H9 (cell line): ENCODE measurements around the gene SDR42E1. TPM values are rescaled to one million over a fixed set of nuclear protein-coding genes. Genes with fewer than 3 reads are reported as not detected.

Source experiments
- DNase-seq: peaks from one replicate; pipeline ENCODE4 v3.0.0-alpha.2; 2017
- H2AFZ ChIP-seq: one replicate; pipeline ENCODE4 v1.6.1; 2013; ENCODE audit warnings: mild to moderate bottlenecking, low read length, control low read depth, moderate library complexity
- H2AK5ac ChIP-seq: 2 replicates; pipeline ENCODE4 v1.6.1; 2013; ENCODE audit warnings: low read length, control low read depth, mixed read lengths; ENCODE audit not compliant: insufficient read length
- H2BK120ac ChIP-seq: one replicate; pipeline ENCODE4 v1.6.1; 2013; ENCODE audit warnings: low read depth, mild to moderate bottlenecking, low read length, control low read depth, inconsistent platforms; ENCODE audit not compliant: poor library complexity, severe bottlenecking
- H2BK12ac ChIP-seq: 2 replicates; pipeline ENCODE4 v1.6.1; 2013; ENCODE audit warnings: low read length, control low read depth, mixed read lengths, low read depth; ENCODE audit not compliant: insufficient read length
- H2BK15ac ChIP-seq: 2 replicates; pipeline ENCODE4 v1.6.1; 2013; ENCODE audit warnings: low read depth, low read length, control low read depth
- H2BK20ac ChIP-seq: one replicate; pipeline ENCODE4 v1.6.1; 2013; ENCODE audit warnings: low read depth, mild to moderate bottlenecking, low read length, control low read depth, inconsistent platforms; ENCODE audit not compliant: poor library complexity, severe bottlenecking
- H2BK5ac ChIP-seq: 2 replicates; pipeline ENCODE4 v1.6.1; 2013; ENCODE audit warnings: low read length, control low read depth, mixed read lengths; ENCODE audit not compliant: insufficient read length
- H3K14ac ChIP-seq: 2 replicates; pipeline ENCODE4 v1.6.1; 2013; ENCODE audit warnings: low read length, control low read depth; ENCODE audit not compliant: insufficient read depth
- H3K18ac ChIP-seq: 2 replicates; pipeline ENCODE4 v1.6.1; 2013; ENCODE audit warnings: low read depth, mild to moderate bottlenecking, mixed read lengths, low read length, control low read depth; ENCODE audit not compliant: insufficient read length
- H3K23ac ChIP-seq: 2 replicates; pipeline ENCODE4 v1.6.1; 2013; ENCODE audit warnings: low read length, control low read depth, mixed read lengths, low read depth; ENCODE audit not compliant: insufficient read length
- H3K23me2 ChIP-seq: 2 replicates; pipeline ENCODE4 v1.6.1; 2013; ENCODE audit warnings: low read depth, mild to moderate bottlenecking, mixed read lengths, low read length, control low read depth; ENCODE audit not compliant: insufficient read length, poor library complexity, severe bottlenecking
- H3K27ac ChIP-seq: 2 replicates; pipeline ENCODE4 v1.5.1; 2013; ENCODE audit warnings: low read length, control low read depth, mixed read lengths, low read depth; ENCODE audit not compliant: insufficient read length
- H3K27me3 ChIP-seq: 2 replicates; pipeline ENCODE4 v1.6.1; 2013; ENCODE audit warnings: low read length, control low read depth, inconsistent platforms; ENCODE audit not compliant: insufficient read depth
- H3K4ac ChIP-seq: 2 replicates; pipeline ENCODE4 v1.6.1; 2013; ENCODE audit warnings: low read depth, mild to moderate bottlenecking, control low read depth, inconsistent platforms, low read length, moderate library complexity
- H3K4me1 ChIP-seq: 2 replicates; pipeline ENCODE4 v1.6.1; 2013; ENCODE audit warnings: low read length, control low read depth, inconsistent platforms; ENCODE audit not compliant: insufficient read depth
- H3K4me2 ChIP-seq: 2 replicates; pipeline ENCODE4 v1.6.1; 2013; ENCODE audit warnings: low read length, control low read depth, mixed read lengths; ENCODE audit not compliant: insufficient read length, insufficient read depth
- H3K56ac ChIP-seq: 2 replicates; pipeline ENCODE4 v1.6.1; 2013; ENCODE audit warnings: low read depth, mild to moderate bottlenecking, mixed read lengths, low read length, control low read depth; ENCODE audit not compliant: insufficient read length
- H3K79me1 ChIP-seq: 2 replicates; pipeline ENCODE4 v1.6.1; 2013; ENCODE audit warnings: low read depth, mild to moderate bottlenecking, moderate library complexity, low read length, control low read depth, inconsistent platforms; ENCODE audit not compliant: insufficient read depth, poor library complexity, severe bottlenecking
- H3K79me2 ChIP-seq: 2 replicates; pipeline ENCODE4 v1.6.1; 2013; ENCODE audit warnings: low read length, control low read depth, inconsistent platforms; ENCODE audit not compliant: insufficient read depth
- H3K9ac ChIP-seq: 2 replicates; pipeline ENCODE4 v1.6.1; 2013; ENCODE audit warnings: low read length, control low read depth, mixed read lengths; ENCODE audit not compliant: insufficient read length; ENCODE audit errors: extremely low read depth
- H3K9me3 ChIP-seq: one replicate; pipeline ENCODE4 v1.6.1; 2013; ENCODE audit warnings: low read depth, low read length, inconsistent platforms; ENCODE audit not compliant: control insufficient read depth
- H3T11ph ChIP-seq: one replicate; pipeline ENCODE4 v1.6.1; 2013; ENCODE audit warnings: mild to moderate bottlenecking, low read length, control low read depth, inconsistent platforms
- H4K20me1 ChIP-seq: one replicate; pipeline ENCODE4 v1.6.1; 2013; ENCODE audit not compliant: control insufficient read depth, insufficient read length, insufficient read depth
- H4K5ac ChIP-seq: 2 replicates; pipeline ENCODE4 v1.6.1; 2013; ENCODE audit warnings: low read depth, mild to moderate bottlenecking, mixed read lengths, low read length, control low read depth; ENCODE audit not compliant: insufficient read length
- H4K8ac ChIP-seq: replicated peaks from 2 replicates; pipeline ENCODE4 v1.6.1; 2013; ENCODE audit warnings: low read length, control low read depth, mixed read lengths, low read depth; ENCODE audit not compliant: insufficient read length
- H4K91ac ChIP-seq: 2 replicates; pipeline ENCODE4 v1.6.1; 2013; ENCODE audit warnings: low read depth, mild to moderate bottlenecking, moderate library complexity, mixed read lengths, low read length, control low read depth; ENCODE audit not compliant: insufficient read length
- H3K27ac Mint-ChIP-seq, 3 experiments: 2 replicates in 2 of 3; 3 replicates in 1 of 3; pipeline ENCODE4 v1.8.0; 2020 to 2021; ENCODE audit warnings: mixed read lengths in 3 of 3, mild to moderate bottlenecking in 1 of 3, moderate library complexity in 1 of 3
- H3K27me3 Mint-ChIP-seq: 2 replicates; pipeline ENCODE4 v1.8.0; 2021; ENCODE audit warnings: low read depth, mild to moderate bottlenecking, moderate library complexity, mixed read lengths
- H3K36me3 Mint-ChIP-seq, 3 experiments: 2 replicates in 2 of 3; 3 replicates in 1 of 3; pipeline ENCODE4 v1.8.0; 2020 to 2021; ENCODE audit warnings: low read depth in 3 of 3, mixed read lengths in 3 of 3; ENCODE audit not compliant: insufficient read depth in 1 of 3
- H3K4me1 Mint-ChIP-seq, 2 experiments: 2 replicates each; pipeline ENCODE4 v1.8.0; 2020; ENCODE audit warnings: mixed read lengths in 2 of 2
- H3K4me3 Mint-ChIP-seq, 2 experiments: 2 replicates in 1 of 2; 3 replicates in 1 of 2; pipeline ENCODE4 v1.8.0; 2020 to 2021; ENCODE audit warnings: mild to moderate bottlenecking in 2 of 2, mixed read lengths in 2 of 2, moderate library complexity in 1 of 2
- H3K9me3 Mint-ChIP-seq, 2 experiments: 2 replicates in 1 of 2; 3 replicates in 1 of 2; pipeline ENCODE4 v1.8.0; 2020; ENCODE audit warnings: mild to moderate bottlenecking in 2 of 2, mixed read lengths in 2 of 2, moderate library complexity in 1 of 2
- WGBS: extraction: QIAGEN DNeasy Blood & Tissue Kit; methylation state at CpG from one replicate; pipeline ENCODE4 v1.1.7; 2013; ENCODE audit warnings: missing lambda C conversion rate, low lambda C conversion rate, mixed read lengths; ENCODE audit not compliant: insufficient read length; ENCODE audit errors: extremely low coverage; 5-methylcytosine and 5-hydroxymethylcytosine counted together
- total RNA-seq: library from RNA; stranded (reverse); gene quantifications from 2 replicates; pipeline ENCODE4 v1.2.1, GENCODE V29; 2021
- TF ChIP-seq, protein P1 (sequence below): fragments of 200-600 bp; sonication (generic); conservative IDR thresholded peaks from 3 replicates; pipeline ENCODE4 v1.8.0; 2021; ENCODE audit warnings: antibody characterized with exemption, mild to moderate bottlenecking

The SDR42E1 gene
- total RNA-seq, 1 experiment from 2014 or later = not detected

GRCh38 chr16:82016964-82017363 is 5.7 kb upstream of the SDR42E1 start:
- no peak overlapping the region for H2BK12ac ChIP-seq

More at GRCh38 chr16:82016964-82017363, 5.7 kb upstream of the SDR42E1 start:
- Histone ChIP-seq H2AK5ac (no peak overlapping the region), H3K56ac (no peak overlapping the region), H3K23ac (no peak overlapping the region), H4K8ac (no peak overlapping the region), H3K79me1 (no peaks in the 10 kb centered on the region), H3K9ac (no peak overlapping the region), H3K4me2 (no peak overlapping the region), H3K79me2 (no peaks in the 10 kb centered on the region), H4K91ac (no peak overlapping the region), H3K9me3 (no peaks in the 10 kb centered on the region), H2BK20ac (no peak overlapping the region), H3T11ph (no peak overlapping the region), H3K4ac (no peak overlapping the region), H2BK15ac (no peak overlapping the region), H3K27me3 (no peaks in the 10 kb centered on the region), H3K23me2 (no peaks in the 10 kb centered on the region), H3K4me1 (no peaks in the 10 kb centered on the region), H2BK5ac (no peak overlapping the region), H4K5ac (no peak overlapping the region), H3K27ac (no peak overlapping the region), H3K14ac (no peak overlapping the region), H2AFZ (no peak overlapping the region), H2BK120ac (no peak overlapping the region), H4K20me1 (no peaks in the 10 kb centered on the region), H3K18ac (no peak overlapping the region)
- Mint-ChIP-seq H3K4me1 (no peaks in the 10 kb centered on the region), H3K9me3 (peaks cover 4 to 12% of the 10 kb centered on the region in 2 experiments; a peak in 4 of 5 replicates), H3K36me3 (no peaks in the 10 kb centered on the region), H3K27me3 (peaks cover 2% of the 10 kb centered on the region), H3K4me3 (no peak overlapping the region), H3K27ac (no peak overlapping the region)
- no peak for DNase-seq
- no CpG with 5 or more reads among the region's 2 CpGs for WGBS
- TF ChIP-seq, protein P1, sequence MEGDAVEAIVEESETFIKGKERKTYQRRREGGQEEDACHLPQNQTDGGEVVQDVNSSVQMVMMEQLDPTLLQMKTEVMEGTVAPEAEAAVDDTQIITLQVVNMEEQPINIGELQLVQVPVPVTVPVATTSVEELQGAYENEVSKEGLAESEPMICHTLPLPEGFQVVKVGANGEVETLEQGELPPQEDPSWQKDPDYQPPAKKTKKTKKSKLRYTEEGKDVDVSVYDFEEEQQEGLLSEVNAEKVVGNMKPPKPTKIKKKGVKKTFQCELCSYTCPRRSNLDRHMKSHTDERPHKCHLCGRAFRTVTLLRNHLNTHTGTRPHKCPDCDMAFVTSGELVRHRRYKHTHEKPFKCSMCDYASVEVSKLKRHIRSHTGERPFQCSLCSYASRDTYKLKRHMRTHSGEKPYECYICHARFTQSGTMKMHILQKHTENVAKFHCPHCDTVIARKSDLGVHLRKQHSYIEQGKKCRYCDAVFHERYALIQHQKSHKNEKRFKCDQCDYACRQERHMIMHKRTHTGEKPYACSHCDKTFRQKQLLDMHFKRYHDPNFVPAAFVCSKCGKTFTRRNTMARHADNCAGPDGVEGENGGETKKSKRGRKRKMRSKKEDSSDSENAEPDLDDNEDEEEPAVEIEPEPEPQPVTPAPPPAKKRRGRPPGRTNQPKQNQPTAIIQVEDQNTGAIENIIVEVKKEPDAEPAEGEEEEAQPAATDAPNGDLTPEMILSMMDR = no peak
